NCI-H748 (cell line): ENCODE measurements around the gene HIPK2.

ENCODE experiments used
- DNase-seq: peaks from one replicate; lab custom pipeline; 2025; ENCODE audit not compliant: unreplicated experiment; lab: John Stamatoyannopoulos, UW

Gene HIPK2

GRCh38 chr7:139753081-139753692, 24.6 kb downstream of the HIPK2 start:
- DNase-seq: no peak

DNA sequence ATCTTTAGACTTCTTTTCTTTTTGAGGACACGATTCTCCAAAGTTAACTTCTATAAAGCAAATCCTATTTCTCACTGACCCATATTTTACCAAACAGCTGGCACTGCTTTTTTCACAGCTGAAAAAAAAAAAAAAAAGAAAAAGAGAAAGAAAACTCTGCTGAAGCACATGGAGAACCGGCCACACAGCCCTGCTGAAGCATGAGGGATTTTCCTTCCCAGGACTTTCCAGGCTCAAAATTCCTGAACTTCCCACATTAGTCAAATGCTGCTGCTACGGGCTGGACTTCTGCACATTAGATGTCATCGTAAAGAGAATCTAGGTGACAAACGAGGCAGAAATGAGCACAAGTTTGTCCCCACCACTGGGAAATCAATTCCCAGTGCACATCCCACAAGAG, 25.2 kb downstream of the HIPK2 start:
- no peak for DNase-seq

DNA sequence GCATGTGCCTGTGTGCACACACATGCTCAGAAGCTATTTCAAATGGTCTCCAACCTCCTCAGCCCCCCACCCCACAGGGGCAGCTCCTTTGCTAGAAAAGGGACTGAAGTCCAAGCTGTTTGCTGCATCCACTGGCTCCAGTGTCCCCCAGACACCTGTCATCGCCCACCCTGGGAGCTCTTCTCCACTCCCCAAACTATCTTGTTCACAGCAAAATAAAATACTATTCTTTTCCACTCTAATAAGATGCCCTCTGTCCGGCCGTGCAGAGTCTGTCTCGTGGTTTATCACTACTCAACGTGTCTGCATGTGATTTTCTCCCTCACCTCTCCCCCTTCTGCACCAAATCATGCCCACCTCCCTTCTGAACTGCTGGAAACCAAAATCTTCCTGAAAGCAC, 25.6 kb downstream of the HIPK2 start:
- no peak for DNase-seq

DNA sequence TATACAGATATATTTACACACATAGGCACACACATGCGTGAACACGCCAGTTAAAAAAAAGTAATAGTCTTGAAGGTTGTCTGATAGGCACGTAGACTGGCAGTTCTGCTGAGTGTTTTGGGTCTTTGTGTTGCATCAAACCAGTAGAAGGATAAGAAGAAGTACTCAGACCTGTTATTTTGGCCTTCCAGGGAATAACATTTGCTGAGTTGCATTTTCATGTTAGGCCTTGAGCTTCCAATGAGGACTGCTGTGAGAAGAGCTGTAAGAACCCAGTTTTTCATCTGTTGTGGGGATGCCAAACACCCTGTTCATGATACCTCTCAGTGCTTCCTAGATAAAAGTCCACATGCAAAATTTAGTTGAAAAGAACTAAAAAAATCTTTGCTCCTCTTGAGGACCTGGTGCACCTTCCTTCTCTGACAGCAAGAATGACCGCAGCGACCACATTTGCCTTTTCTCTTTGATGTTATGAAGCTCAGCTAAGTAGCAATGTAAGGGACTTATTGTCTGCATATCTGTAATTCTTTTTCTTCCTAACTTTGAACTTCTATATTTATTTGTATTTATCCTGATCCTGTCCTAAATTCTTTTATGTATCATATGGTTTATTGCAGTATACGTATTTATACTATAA, 27.2 kb downstream of the HIPK2 start:
- no peak for DNase-seq

DNA sequence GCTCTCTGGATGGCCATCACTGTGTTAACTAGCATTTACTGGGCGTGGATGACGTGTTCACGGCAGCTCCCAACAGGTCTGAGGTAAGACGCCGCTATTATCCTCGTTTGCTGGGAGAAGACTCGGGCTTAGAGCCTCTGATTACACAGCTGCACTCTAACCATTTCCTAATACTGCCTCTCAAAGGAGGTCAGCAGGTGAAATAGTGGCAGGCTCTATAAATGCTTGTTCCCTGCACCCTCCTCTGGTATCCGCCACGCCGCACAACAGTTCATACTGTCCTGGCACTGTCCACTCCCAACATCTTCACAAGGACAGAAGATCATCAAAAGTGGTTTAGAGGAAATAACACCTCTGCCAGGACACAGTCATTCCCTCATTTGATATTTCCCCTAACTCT, 28.3 kb downstream of the HIPK2 start:
- peak; percentile 46 for DNase-seq

GRCh38 chr7:139748941-139749340, 28.9 kb downstream of the HIPK2 start:
- no peak for DNase-seq

- DNase-seq: no peak
Measured at GRCh38 chr7:139748373-139748765, 29.4 kb downstream of the HIPK2 start.

DNA sequence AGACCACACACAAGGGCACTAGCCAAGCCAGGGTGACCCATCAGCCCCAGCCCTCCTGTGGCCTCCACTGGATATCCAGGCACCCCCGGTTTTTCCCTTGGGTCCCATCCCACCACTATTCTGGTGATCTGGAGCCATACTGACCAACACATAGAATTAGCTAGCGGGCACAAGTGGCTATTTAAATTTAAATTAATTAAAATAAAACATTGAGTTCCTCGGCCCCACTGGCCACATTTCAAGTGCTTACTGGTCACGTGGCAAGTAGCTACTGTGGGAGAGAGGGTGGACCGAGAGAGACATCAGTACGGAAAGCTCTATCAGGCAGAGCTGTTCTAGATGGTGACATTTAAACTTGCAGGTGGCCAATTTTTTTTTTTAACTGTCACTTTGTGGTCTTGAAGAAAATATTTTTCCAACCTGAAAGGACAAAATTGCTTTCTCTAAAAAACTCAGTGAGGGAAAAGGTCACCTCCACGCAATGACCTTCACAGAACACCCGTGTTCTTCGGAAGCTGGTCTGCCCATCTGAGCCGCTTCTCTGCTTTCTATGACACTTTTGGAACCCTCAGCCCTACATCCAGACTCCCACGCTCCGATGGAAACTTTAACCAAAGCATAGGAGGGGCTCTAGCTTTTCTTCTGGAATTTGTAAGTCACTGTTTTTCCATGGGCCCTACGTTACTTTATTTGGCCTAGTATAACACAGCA, 30.0 kb downstream of the HIPK2 start:
- DNase-seq: no peak

GRCh38 chr7:139746652-139747051, 31.1 kb downstream of the HIPK2 start:
- no peak for DNase-seq

DNA sequence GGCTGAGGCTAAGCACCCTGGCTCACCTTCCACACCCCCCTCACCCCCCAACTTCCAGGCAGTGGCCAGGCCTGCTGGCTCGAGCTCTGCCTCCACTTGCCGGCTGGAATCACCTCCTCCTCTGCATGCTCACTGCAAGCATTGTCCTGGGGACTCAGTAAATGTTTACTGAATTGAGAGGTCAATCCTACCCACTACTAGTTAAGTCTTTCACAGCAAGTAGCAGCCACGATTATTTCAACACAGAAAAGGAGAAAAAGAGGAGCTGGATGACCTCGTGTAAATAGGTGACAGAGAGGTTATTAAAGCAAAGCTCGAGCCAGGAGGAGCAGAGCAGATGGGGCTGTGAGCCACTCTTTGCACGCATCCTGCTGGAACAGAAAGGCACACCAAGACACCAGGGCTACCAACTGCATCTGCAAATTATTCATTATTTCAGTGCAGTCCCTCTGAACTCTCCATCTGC, 32.1 kb downstream of the HIPK2 start:
- DNase-seq: peak; percentile 18

GRCh38 chr7:139744768-139745677, 32.8 kb downstream of the HIPK2 start:
- no peak for DNase-seq

DNA sequence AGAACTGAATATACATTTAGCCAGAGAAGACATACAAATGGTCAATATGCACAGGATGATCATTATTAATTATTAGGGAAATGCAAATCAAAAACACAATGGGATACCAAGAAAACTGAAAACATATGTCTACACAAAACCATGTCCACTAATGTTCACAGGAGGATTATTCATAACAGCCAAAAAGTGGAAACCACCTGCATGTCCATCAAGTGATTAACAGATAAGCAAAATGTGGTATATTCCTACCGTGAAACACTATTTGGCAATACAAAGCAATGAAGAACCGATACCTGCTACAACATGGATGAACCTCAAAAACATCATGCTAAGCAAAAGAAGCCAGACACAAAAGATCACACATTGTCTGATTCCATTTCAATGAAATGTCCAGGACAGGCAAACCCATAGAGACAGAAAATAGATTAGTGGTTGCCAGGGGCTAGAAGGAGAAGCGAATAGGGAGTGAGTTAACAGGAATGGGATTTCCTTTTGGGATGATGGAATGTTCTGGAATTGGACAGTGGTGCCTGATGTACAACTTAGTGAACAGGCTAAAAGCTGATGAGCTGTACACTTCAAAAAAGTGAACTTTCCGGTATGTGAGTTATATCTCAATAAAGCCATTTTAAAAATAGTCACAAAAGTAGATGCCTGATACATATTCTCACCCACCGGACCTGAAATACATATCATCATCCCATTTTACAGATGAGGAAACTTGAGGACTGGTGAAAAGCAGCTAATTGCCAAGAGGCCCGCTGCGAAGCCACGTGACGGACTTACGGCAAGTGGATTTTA, 33.6 kb downstream of the HIPK2 start:
- DNase-seq: no peak

GRCh38 chr7:139743267-139743966, 34.4 kb downstream of the HIPK2 start:
- no peak for DNase-seq

GRCh38 chr7:139741789-139742344, 35.9 kb downstream of the HIPK2 start:
- no peak for DNase-seq

- DNase-seq: no peak
Measured at GRCh38 chr7:139741239-139741638, 36.6 kb downstream of the HIPK2 start.

GRCh38 chr7:139739863-139740597, 37.8 kb downstream of the HIPK2 start:
- no peak for DNase-seq

- no peak for DNase-seq
Measured at GRCh38 chr7:139738772-139739171, 39.0 kb downstream of the HIPK2 start.

DNA sequence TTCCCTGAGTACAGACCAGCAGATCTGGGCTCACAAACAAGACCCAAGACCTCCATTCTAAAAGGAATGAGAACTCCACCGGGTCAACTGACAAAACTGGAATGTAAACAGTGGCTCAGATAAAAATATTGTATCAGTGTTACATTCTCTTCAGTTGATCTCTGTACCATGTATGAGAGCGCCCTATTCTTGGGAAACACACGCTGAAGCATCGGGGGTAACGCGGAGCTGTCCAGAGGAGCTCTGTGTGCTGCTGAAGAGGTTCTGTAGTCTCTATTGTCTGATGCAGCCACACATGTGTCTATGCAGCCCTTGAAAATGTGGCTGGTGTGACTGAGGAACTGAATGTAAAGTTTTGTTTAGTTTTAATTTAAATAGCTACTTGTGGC, 39.7 kb downstream of the HIPK2 start:
- no peak for DNase-seq
